HG02588 (cell line): ENCODE data around the gene SRC.

Experiments used
- ATAC-seq: cut with Tn5 transposase; IDR thresholded peaks from one replicate; pipeline ENCODE4 v1.9.1; 2021; ENCODE audit warnings: mild to moderate bottlenecking, moderate library complexity; ENCODE audit not compliant: unreplicated experiment

SRC gene

GRCh38 chr20:37393863-37394542, 48.1 kb downstream of the SRC start:
- ATAC-seq, result no peak

- ATAC-seq, result no peak
Measured at GRCh38 chr20:37394543-37395409, 48.8 kb downstream of the SRC start.

DNA sequence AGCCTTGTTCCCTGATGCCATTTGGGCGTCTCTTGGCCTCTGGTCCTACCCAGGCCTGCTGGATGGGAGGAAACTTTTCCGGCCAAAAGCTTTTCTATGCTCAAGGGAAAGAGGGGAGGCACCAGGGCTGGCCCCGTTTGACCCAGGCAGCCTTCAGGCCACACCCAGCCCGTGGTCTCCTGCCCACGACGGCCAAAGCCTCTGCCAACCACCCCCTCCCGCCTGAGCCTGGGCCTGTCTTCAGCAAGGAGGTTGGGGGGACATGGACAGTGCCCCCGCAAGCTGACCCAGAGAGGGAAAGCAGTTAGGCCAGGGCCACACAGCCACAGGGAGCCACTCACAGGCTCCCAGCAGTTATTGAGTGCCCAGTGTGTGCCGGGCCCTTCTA, 49.5 kb downstream of the SRC start:
- ATAC-seq, result no peak

- no peak for ATAC-seq
Measured at GRCh38 chr20:37395921-37396415, 50.0 kb downstream of the SRC start.

GRCh38 chr20:37396416-37397075, 50.6 kb downstream of the SRC start:
- ATAC-seq, result no peak

GRCh38 chr20:37397076-37397953, 51.4 kb downstream of the SRC start:
- ATAC-seq, result no peak

- no peak for ATAC-seq
Measured at GRCh38 chr20:37397954-37398749, 52.2 kb downstream of the SRC start.

DNA sequence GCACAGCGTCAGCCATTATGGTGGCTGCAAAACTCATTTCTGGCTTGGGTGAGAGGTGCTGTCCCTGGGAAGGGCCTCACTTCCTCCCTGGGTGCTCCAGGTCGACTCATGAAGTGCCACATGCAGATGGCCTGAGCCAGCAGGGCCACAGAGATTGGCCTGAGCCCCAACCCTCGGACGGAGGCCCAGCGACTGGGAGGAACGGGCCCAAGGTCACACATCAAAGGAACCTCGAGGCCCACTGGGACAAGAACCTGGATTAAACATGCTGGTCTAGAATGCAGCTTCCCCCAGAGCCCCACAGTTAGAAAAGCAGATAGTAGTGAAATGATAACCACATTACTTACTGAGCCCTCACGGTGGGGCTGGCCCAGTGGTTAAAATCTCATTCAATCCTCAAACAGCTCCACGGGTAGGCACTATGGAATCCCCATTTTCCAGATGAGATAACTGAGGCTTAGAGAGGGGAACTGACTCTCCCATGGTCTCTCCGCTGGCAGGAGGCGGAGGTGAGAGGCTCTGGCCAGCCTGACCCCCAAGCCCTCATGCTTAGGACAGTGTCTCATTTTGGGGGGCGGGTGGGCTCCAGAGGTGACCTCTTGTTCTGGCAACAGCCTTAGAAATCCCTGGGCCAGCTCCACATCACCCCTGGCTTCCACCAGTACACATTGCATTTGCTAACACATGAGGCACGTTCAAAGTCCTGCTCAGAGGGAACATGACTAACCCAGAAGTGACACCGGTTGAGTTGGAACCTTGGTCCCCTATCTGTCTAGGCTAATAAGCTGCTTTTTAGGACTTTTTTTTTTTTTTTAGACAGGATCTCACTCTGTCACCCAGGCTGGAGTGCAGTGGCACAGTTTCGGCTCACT, 53.0 kb downstream of the SRC start:
- no peak for ATAC-seq

- ATAC-seq, result no peak
Measured at GRCh38 chr20:37401282-37401929, 55.5 kb downstream of the SRC start.

DNA sequence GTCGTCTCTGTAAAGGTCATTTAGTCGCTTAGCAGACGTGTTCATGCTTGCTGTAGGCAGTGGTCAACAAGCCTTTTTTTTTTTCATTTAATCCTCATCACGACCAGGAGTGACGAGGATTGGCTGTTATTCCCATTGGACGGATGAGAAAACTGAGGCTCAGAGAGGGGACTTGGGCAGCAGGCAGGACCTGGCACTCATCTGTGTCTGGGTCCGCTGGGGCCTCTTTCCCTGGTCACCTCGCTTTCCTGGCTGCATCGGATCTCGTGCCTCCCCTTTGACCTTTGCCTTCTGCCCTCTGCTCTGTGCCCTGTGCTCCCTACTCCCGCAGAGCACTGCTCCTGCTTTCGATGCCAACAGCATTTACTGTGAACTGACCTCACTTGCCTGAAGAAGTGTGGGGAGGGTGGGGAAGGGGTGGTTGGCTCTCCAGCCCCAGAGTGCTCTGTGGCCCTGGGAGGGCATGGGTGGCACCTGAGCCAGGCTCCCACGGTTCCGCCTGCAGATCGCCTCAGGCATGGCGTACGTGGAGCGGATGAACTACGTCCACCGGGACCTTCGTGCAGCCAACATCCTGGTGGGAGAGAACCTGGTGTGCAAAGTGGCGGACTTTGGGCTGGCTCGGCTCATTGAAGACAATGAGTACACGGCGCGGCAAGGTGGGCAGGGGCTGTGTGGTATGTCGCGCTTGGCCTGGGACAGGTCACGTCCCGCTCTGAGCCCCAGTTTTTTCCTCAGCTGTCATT, 56.2 kb downstream of the SRC start:
- ATAC-seq, result no peak

DNA sequence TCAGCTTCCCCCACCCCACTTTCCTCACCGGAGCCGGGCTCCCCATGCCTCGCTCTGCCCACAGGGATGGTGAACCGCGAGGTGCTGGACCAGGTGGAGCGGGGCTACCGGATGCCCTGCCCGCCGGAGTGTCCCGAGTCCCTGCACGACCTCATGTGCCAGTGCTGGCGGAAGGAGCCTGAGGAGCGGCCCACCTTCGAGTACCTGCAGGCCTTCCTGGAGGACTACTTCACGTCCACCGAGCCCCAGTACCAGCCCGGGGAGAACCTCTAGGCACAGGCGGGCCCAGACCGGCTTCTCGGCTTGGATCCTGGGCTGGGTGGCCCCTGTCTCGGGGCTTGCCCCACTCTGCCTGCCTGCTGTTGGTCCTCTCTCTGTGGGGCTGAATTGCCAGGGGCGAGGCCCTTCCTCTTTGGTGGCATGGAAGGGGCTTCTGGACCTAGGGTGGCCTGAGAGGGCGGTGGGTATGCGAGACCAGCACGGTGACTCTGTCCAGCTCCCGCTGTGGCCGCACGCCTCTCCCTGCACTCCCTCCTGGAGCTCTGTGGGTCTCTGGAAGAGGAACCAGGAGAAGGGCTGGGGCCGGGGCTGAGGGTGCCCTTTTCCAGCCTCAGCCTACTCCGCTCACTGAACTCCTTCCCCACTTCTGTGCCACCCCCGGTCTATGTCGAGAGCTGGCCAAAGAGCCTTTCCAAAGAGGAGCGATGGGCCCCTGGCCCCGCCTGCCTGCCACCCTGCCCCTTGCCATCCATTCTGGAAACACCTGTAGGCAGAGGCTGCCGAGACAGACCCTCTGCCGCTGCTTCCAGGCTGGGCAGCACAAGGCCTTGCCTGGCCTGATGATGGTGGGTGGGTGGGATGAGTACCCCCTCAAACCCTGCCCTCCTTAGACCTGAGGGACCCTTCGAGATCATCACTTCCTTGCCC, 57.4 kb downstream of the SRC start:
- ATAC-seq, result no peak

DNA sequence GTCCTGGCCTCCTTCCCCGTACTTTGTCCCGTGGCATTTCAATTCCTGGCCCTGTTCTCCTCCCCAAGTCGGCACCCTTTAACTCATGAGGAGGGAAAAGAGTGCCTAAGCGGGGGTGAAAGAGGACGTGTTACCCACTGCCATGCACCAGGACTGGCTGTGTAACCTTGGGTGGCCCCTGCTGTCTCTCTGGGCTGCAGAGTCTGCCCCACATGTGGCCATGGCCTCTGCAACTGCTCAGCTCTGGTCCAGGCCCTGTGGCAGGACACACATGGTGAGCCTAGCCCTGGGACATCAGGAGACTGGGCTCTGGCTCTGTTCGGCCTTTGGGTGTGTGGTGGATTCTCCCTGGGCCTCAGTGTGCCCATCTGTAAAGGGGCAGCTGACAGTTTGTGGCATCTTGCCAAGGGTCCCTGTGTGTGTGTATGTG, 58.5 kb downstream of the SRC start:
- no peak for ATAC-seq

GRCh38 chr20:37405351-37405897, 59.5 kb downstream of the SRC start:
- no peak for ATAC-seq

GRCh38 chr20:37406010-37406998, 60.4 kb downstream of the SRC start:
- ATAC-seq, result peak; percentile 42

DNA sequence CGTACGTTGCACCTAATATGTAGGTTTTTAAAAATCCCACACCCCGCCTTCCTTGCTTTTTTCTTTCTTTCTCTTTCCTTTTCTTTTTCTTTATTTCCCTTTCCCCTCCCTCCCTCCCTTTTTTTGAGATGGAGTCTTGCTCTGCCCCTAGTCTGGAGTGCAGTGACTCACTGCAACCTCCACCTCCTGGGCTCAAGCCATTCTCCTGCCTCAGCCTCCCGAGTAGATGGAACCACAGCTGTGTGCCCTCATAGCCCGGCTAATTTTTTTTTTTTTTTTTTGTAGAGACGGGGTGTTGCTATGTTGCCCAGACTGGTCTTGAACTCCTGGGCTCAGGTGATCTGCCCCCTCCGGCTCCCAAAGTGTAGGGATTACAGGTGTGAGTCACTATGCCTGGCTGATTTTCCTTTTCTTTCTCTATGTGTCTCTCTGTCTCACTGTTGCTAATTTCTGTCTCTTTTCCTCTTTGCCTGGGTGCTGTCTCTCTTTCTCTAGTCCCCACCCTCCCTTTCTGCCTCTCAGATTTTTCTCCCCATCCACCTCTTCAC, 61.2 kb downstream of the SRC start:
- no peak for ATAC-seq
